A673 (cell line): ENCODE measurements around the gene TNFRSF18.

Source experiments
- CTCF ChIP-seq: fragments of 300-800, 200-600 bp; sonication (generic); conservative IDR thresholded peaks from 2 replicates; pipeline ENCODE4 v1.5.1; 2017; ENCODE audit warnings: low read depth, mild to moderate bottlenecking, antibody characterized with exemption, low read length, moderate library complexity, mixed read lengths
- EZH2 ChIP-seq: fragments of 200-600 bp; sonication (generic); IDR thresholded peaks from 2 replicates; pipeline ENCODE4 v1.6.1; 2017; ENCODE audit warnings: borderline replicate concordance, low read depth, mild to moderate bottlenecking, mixed read lengths, antibody characterized with exemption, low read length; ENCODE audit not compliant: poor library complexity, severe bottlenecking

GRCh38 chr1:1218524-1219200 lies 12.3 kb upstream of the TNFRSF18 start:
- TF ChIP-seq CTCF (no peak), EZH2 (no peak)
